ENCODE measurements around the gene TTC9. TPM values are rescaled to one million over a fixed set of nuclear protein-coding genes. Genes with fewer than 3 reads are reported as not detected.

The TTC9 gene
- total RNA-seq, 1 experiment from 2014 or later = 4.7 TPM

DNA sequence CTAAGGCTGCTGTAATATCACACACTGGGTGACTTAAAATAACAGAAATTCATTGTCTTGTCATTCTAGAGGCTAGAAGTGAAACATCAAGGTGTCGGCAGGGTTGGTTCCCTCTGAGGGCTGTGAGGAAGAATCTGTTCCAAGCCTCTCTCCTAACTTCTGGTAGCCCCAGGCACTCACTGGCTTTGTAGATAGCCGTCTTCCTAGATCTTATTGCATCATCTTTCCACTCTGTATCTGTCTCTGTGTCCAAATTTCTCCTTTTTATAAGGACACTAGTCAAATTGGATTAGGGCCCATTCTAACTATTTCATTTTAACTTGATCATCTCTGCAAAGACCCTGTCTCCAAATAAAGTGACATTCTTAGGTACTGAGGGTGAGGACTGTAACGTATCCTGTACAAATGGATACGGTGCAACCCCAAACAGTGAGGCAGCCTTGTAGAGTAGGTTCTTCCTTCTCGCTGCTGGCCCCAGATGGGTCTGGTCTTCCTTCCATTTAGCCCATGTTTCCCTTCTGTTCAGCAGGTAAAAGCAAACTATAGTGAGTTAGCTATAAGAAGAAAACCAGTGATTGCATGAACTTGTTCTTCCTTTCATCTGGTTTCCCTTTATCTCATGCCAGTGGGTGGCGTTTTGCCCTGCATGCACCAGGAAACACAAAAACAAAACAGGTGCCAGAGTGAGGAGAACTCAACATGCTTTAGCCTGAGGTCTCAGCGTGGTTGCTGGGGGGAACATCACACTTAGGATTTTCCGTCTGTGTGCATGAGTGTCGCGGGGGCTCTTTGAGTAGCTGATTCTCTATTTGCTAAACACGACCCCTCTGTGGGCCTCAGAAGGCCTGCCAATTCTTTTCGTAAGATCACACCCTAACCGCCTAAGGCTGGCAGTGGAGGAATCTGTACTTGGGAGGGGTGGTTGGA lies 19.5 kb downstream of the TTC9 start:
- intact Hi-C loops (cut with micrococcal nuclease; ENCODE audit: unreplicated experiment) = no loop called here
- Histone ChIP-seq H3K4me3 (ENCODE audit: low read depth, low read length, poor library complexity, severe bottlenecking) (no peak overlapping the region), H3K27ac (ENCODE audit: low read depth, low read length, poor library complexity, severe bottlenecking) (peak overlapping the region; percentile 16), H3K9me3 (ENCODE audit: low read depth, low read length, poor library complexity, severe bottlenecking) (no peaks in the 10 kb centered on the region), H3K4me1 (ENCODE audit: insufficient read depth, low read length, poor library complexity, severe bottlenecking) (peaks cover 23% of the 10 kb centered on the region), H3K36me3 (ENCODE audit: insufficient read depth, low read length, poor library complexity, severe bottlenecking) (no peaks in the 10 kb centered on the region), H3K27me3 (replicated peaks; ENCODE audit: insufficient read depth, low read depth, low read length, poor library complexity) (no peaks in the 10 kb centered on the region)
- no peak for TF ChIP-seq EZH2 (IDR thresholded peaks at IDR 0.05; ENCODE audit: borderline replicate concordance, low read depth, low read length, poor library complexity, severe bottlenecking)
- TF ChIP-seq, protein P1, sequence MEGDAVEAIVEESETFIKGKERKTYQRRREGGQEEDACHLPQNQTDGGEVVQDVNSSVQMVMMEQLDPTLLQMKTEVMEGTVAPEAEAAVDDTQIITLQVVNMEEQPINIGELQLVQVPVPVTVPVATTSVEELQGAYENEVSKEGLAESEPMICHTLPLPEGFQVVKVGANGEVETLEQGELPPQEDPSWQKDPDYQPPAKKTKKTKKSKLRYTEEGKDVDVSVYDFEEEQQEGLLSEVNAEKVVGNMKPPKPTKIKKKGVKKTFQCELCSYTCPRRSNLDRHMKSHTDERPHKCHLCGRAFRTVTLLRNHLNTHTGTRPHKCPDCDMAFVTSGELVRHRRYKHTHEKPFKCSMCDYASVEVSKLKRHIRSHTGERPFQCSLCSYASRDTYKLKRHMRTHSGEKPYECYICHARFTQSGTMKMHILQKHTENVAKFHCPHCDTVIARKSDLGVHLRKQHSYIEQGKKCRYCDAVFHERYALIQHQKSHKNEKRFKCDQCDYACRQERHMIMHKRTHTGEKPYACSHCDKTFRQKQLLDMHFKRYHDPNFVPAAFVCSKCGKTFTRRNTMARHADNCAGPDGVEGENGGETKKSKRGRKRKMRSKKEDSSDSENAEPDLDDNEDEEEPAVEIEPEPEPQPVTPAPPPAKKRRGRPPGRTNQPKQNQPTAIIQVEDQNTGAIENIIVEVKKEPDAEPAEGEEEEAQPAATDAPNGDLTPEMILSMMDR (conservative IDR thresholded peaks at IDR 0.05; ENCODE audit: low read depth, low read length) = peak; percentile 29; the same call in 1 of the 2 replicates
- ChIA-PET CTCF (no interaction called here), POLR2A (ENCODE audit: low non-redundant PET) (no interaction called here)
- peak; percentile 27 for DNase-seq (ENCODE audit: low spot score)
- BruUV-seq (replicated peaks) = no TSS peak

DNA sequence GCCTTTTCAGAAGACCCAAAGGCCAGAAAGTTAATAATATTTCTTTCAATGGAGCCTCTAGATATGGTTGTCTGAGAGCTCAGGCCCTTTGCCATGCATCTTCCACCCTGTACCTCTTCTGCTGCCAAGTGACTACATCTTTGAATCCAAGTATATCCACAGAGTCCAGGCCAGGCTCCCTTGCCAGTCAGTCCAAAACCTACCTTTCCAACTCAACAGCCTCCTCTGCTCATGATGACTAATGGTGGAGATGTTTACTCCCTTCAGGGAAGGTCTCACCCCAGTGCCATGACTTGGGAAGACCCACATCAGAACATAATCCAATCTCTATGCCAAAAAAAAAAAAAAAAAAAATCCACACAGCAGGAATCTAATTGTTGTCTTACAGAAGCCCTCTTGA lies 20.4 kb downstream of the TTC9 start:
- POLR2A ChIA-PET (ENCODE audit: low non-redundant PET) = no interaction called here
- DNase-seq (ENCODE audit: low spot score) = no peak
- TF ChIP-seq, protein P1 (conservative IDR thresholded peaks at IDR 0.05; ENCODE audit: low read depth, low read length) = no peak
- no peak for TF ChIP-seq EZH2 (IDR thresholded peaks at IDR 0.05; ENCODE audit: borderline replicate concordance, low read depth, low read length, poor library complexity, severe bottlenecking)
- intact Hi-C loops (cut with micrococcal nuclease; ENCODE audit: unreplicated experiment) = no loop called here
- no TSS peak for BruUV-seq (replicated peaks)
- H3K36me3 ChIP-seq (ENCODE audit: insufficient read depth, low read length, poor library complexity, severe bottlenecking) = no peaks in the 10 kb centered on the region
- H3K9me3 ChIP-seq (ENCODE audit: low read depth, low read length, poor library complexity, severe bottlenecking) = no peaks in the 10 kb centered on the region
- no peak overlapping the region for H3K27ac ChIP-seq (ENCODE audit: low read depth, low read length, poor library complexity, severe bottlenecking)
- H3K27me3 ChIP-seq (replicated peaks; ENCODE audit: insufficient read depth, low read depth, low read length, poor library complexity) = no peaks in the 10 kb centered on the region
- CTCF ChIA-PET = no interaction called here
- no peak overlapping the region for H3K4me3 ChIP-seq (ENCODE audit: low read depth, low read length, poor library complexity, severe bottlenecking)
- peaks cover 27% of the 10 kb centered on the region for H3K4me1 ChIP-seq (ENCODE audit: insufficient read depth, low read length, poor library complexity, severe bottlenecking)

DNA sequence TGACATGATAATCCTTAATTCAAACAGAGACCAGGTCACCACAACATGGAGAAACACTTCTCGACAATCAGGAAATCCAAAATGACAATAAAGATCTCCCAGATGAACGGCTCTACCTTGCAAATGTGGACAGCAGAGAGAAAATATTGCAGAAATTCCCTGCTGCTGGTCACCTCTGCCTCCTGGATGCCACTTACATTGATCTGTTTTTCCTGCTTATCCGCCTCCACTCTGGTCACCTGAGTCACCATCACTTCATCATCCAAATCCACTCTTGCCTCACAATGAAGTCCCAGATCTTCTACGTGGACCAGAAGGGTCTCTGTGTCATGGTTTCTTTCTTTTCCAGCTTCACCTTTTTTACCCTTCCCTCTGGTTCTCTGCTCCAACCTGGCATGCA lies 21.1 kb downstream of the TTC9 start:
- intact Hi-C loops (cut with micrococcal nuclease; ENCODE audit: unreplicated experiment) = no loop called here
- no peak for DNase-seq (ENCODE audit: low spot score)
- Histone ChIP-seq H3K27me3 (replicated peaks; ENCODE audit: insufficient read depth, low read depth, low read length, poor library complexity) (no peaks in the 10 kb centered on the region), H3K27ac (ENCODE audit: low read depth, low read length, poor library complexity, severe bottlenecking) (no peak overlapping the region), H3K4me1 (ENCODE audit: insufficient read depth, low read length, poor library complexity, severe bottlenecking) (peaks cover 27% of the 10 kb centered on the region), H3K36me3 (ENCODE audit: insufficient read depth, low read length, poor library complexity, severe bottlenecking) (no peaks in the 10 kb centered on the region), H3K9me3 (ENCODE audit: low read depth, low read length, poor library complexity, severe bottlenecking) (no peaks in the 10 kb centered on the region), H3K4me3 (ENCODE audit: low read depth, low read length, poor library complexity, severe bottlenecking) (no peak overlapping the region)
- POLR2A ChIA-PET (ENCODE audit: low non-redundant PET) = no interaction called here
- BruUV-seq (replicated peaks) = no TSS peak
- CTCF ChIA-PET = no interaction called here
- TF ChIP-seq, protein P1 (conservative IDR thresholded peaks at IDR 0.05; ENCODE audit: low read depth, low read length) = no peak
- no peak for TF ChIP-seq EZH2 (IDR thresholded peaks at IDR 0.05; ENCODE audit: borderline replicate concordance, low read depth, low read length, poor library complexity, severe bottlenecking)

All from A673 (cell line).